ENCODE data around the gene ABCB6. TPM values are rescaled to one million over a fixed set of nuclear protein-coding genes. Genes with fewer than 3 reads are reported as not detected.

ABCB6 gene
- total and polyA plus RNA-seq, 8 donors: 3.8 to 36.7 (median 7.0) TPM

GRCh38 chr2:219250049-219250781, 31.5 kb upstream of the ABCB6 start:
- FAIRE-seq (no peak), DNase-seq (no peak), ATAC-seq (no peak)
- H3K36me3 ChIP-seq: peaks cover 0 to 5% (median 0%) of the 10 kb centered on the region in 3 donors
- 78 to 79% methylated on average over 22 of the region's 22 CpGs for WGBS, 2 donors
- H3K27me3 ChIP-seq: no peaks in the 10 kb centered on the region
- intact Hi-C loops (cut with DNase I): no loop called here
- H3K9me3 ChIP-seq: no peaks in the 10 kb centered on the region
- peak overlapping the region; percentile 90 to 96 (median 92) for H3K27ac ChIP-seq
- H3K4me1 ChIP-seq: peaks cover 26 to 68% (median 32%) of the 10 kb centered on the region in 3 donors
- H3K4me3 ChIP-seq: peak overlapping the region in 1 of 4 donors; percentile 25
- TF ChIP-seq CTCF (IDR thresholded peaks at IDR 0.05): no peak

GRCh38 chr2:219249203-219249980, 30.6 kb upstream of the ABCB6 start:
- ATAC-seq (peak; percentile 66 to 71 (median 68)), DNase-seq (peak; percentile 76 to 89 (median 88)), FAIRE-seq (no peak)
- WGBS, 2 donors: 3 to 5% methylated on average over 7 of the region's 7 CpGs
- Histone ChIP-seq H3K9me3 (no peaks in the 10 kb centered on the region), H3K4me3 (peak overlapping the region in 2 of 4 donors; percentile 14 to 25), H3K27me3 (no peaks in the 10 kb centered on the region), H3K4me1 (peaks cover 26 to 67% (median 32%) of the 10 kb centered on the region in 3 donors), H3K36me3 (peaks cover 0 to 5% (median 0%) of the 10 kb centered on the region in 3 donors), H3K27ac (peak overlapping the region; percentile 90 to 96 (median 92))
- no peak for TF ChIP-seq CTCF (IDR thresholded peaks at IDR 0.05)
- intact Hi-C loops (cut with DNase I): no loop called here

- Histone ChIP-seq H3K27ac (peak overlapping the region; percentile 90 to 96 (median 92)), H3K4me3 (peak overlapping the region in 2 of 4 donors; percentile 14 to 25), H3K27me3 (no peaks in the 10 kb centered on the region), H3K36me3 (peaks cover 0 to 5% (median 0%) of the 10 kb centered on the region in 3 donors), H3K9me3 (no peaks in the 10 kb centered on the region), H3K4me1 (peaks cover 26 to 66% (median 32%) of the 10 kb centered on the region in 3 donors)
- no peak for TF ChIP-seq CTCF (IDR thresholded peaks at IDR 0.05)
- WGBS, 2 donors: 56 to 58% methylated on average over 2 of the region's 2 CpGs
- DNase-seq (no peak), FAIRE-seq (no peak), ATAC-seq (no peak)
- intact Hi-C loops (cut with DNase I): no loop called here
Measured at GRCh38 chr2:219248845-219249202, 30.1 kb upstream of the ABCB6 start.

GRCh38 chr2:219247678-219248642, 29.2 kb upstream of the ABCB6 start:
- WGBS, 2 donors: 90 to 93% methylated on average over 17 of the region's 17 CpGs
- H3K36me3 ChIP-seq: peaks cover 0 to 5% (median 0%) of the 10 kb centered on the region in 3 donors
- no peak overlapping the region for H3K4me3 ChIP-seq
- FAIRE-seq (no peak), DNase-seq (no peak), ATAC-seq (no peak)
- no peak for TF ChIP-seq CTCF (IDR thresholded peaks at IDR 0.05)
- no peaks in the 10 kb centered on the region for H3K9me3 ChIP-seq
- no peaks in the 10 kb centered on the region for H3K27me3 ChIP-seq
- peak overlapping the region in 3 of 4 donors; percentile 90 to 96 (median 94) for H3K27ac ChIP-seq
- intact Hi-C loops (cut with DNase I): no loop called here
- H3K4me1 ChIP-seq: peaks cover 26 to 66% (median 32%) of the 10 kb centered on the region in 3 donors

Data from pancreas (tissue), 10 donors.